Measurements from ENCODE around the gene MRTFB.

Gene MRTFB

DNA sequence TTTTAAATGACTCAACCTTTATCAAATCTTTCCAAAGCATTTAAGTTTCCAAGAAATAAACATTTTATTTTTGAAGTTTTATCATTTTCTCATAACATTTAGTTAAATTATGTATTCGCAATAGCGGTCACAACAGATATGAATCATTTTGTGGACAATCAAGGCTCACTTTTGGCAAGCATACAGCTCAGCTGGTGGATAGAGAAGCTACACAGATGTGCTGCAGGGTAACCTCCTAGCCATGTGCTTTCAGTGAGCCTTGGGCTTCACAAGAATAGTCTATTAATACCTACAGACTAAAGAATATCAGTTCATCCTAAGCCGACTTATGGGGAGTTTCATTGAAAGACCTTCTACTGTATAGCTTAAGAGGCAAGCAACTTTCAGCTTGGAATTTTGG, 144.8 kb downstream of the MRTFB start:
- no peaks in the 10 kb centered on the region for H3K9me3 ChIP-seq (ENCODE audit: control insufficient read depth in 2 of 2, low read length in 2 of 2)
- no peaks in the 10 kb centered on the region for H3K4me1 ChIP-seq (ENCODE audit: control insufficient read depth in 2 of 2, insufficient read depth in 2 of 2, low read length in 2 of 2)
- H3K36me3 ChIP-seq (ENCODE audit: control insufficient read depth in 2 of 2, insufficient read depth in 2 of 2, low read length in 2 of 2), result peaks cover 33 to 39% of the 10 kb centered on the region in 2 donors
- no peak overlapping the region for H3K4me3 ChIP-seq (ENCODE audit: low read length in 2 of 2)
- H3K27me3 ChIP-seq (ENCODE audit: control insufficient read depth in 2 of 2, insufficient read depth in 2 of 2, low read length in 2 of 2), result no peaks in the 10 kb centered on the region
- no peak overlapping the region for H3K27ac ChIP-seq (ENCODE audit: low read depth in 2 of 2, low read length in 2 of 2)
- no peak overlapping the region for H3K9ac ChIP-seq (ENCODE audit: low read depth in 1 of 2, low read length in 2 of 2)

DNA sequence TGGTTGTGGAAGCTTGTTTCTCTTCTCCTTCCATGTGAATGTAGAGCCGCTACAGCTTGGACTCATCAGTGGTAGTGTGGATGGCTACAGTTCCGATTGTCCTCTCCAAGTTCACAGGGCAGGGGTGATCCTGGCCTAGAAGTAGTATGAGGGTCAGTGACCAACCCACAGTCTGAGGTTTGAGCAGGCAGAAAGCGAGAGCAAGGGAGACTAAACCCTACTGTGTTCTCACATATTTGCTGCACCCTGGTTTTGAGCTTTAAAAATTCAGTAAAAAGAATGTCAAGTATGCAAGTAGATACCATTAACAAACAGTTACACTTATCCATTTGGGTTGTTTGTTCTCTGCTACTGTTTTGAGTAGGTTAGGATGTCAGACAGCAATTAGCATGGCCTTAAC, 148.9 kb downstream of the MRTFB start:
- Histone ChIP-seq H3K9me3 (ENCODE audit: control insufficient read depth in 2 of 2, low read length in 2 of 2) (no peaks in the 10 kb centered on the region), H3K4me1 (ENCODE audit: control insufficient read depth in 2 of 2, insufficient read depth in 2 of 2, low read length in 2 of 2) (no peaks in the 10 kb centered on the region), H3K36me3 (ENCODE audit: control insufficient read depth in 2 of 2, insufficient read depth in 2 of 2, low read length in 2 of 2) (peaks cover 33 to 37% of the 10 kb centered on the region in 2 donors), H3K27me3 (ENCODE audit: control insufficient read depth in 2 of 2, insufficient read depth in 2 of 2, low read length in 2 of 2) (no peaks in the 10 kb centered on the region), H3K9ac (ENCODE audit: low read depth in 1 of 2, low read length in 2 of 2) (no peak overlapping the region), H3K4me3 (ENCODE audit: low read length in 2 of 2) (no peak overlapping the region), H3K27ac (ENCODE audit: low read depth in 2 of 2, low read length in 2 of 2) (no peak overlapping the region)

DNA sequence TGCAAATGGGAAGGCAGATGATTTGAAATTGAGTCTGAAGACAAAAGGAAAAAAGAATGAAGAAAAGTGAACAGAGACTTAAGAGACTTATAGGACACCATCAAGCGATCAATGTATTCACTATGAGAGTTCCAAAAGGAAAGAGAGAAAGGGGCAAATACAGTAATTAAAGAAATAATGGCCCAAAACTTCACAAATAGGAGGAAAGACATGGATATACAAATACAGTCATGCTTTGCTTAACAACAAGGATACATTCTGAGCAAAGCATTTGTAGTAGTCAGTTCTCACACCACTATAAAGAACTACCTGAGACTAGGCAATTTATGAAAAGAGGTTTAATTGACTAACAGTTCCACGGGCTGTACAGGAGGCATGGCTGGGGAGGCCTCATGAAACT, 152.5 kb downstream of the MRTFB start:
- Histone ChIP-seq H3K27ac (ENCODE audit: low read depth in 2 of 2, low read length in 2 of 2) (no peak overlapping the region), H3K36me3 (ENCODE audit: control insufficient read depth in 2 of 2, insufficient read depth in 2 of 2, low read length in 2 of 2) (peaks cover 18 to 20% of the 10 kb centered on the region in 2 donors), H3K4me1 (ENCODE audit: control insufficient read depth in 2 of 2, insufficient read depth in 2 of 2, low read length in 2 of 2) (no peaks in the 10 kb centered on the region), H3K4me3 (ENCODE audit: low read length in 2 of 2) (no peak overlapping the region), H3K9ac (ENCODE audit: low read depth in 1 of 2, low read length in 2 of 2) (no peak overlapping the region), H3K9me3 (ENCODE audit: control insufficient read depth in 2 of 2, low read length in 2 of 2) (no peaks in the 10 kb centered on the region), H3K27me3 (ENCODE audit: control insufficient read depth in 2 of 2, insufficient read depth in 2 of 2, low read length in 2 of 2) (no peaks in the 10 kb centered on the region)

DNA sequence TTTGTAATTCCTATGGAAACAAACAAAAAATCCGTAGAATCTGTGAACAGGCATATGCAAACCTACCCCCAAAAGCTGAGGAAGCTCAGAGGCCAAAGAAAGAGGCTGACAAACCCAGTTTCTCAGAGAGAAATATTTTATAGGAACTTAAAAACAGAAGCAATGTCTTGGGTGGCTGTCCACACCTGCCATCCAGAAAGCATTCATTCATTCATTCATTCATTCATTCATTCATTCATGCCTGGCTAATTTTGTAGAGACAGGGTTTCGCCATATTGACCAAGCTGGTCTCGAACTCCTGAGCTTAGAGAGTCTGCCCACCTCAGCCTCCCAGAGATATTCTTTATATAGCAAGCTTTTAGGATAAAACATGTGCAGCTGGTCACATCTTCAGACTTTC, 154.3 kb downstream of the MRTFB start:
- no peak overlapping the region for H3K4me3 ChIP-seq (ENCODE audit: low read length in 2 of 2)
- H3K27ac ChIP-seq (ENCODE audit: low read depth in 2 of 2, low read length in 2 of 2), result no peak overlapping the region
- H3K36me3 ChIP-seq (ENCODE audit: control insufficient read depth in 2 of 2, insufficient read depth in 2 of 2, low read length in 2 of 2), result peaks cover 9 to 13% of the 10 kb centered on the region in 2 donors
- no peaks in the 10 kb centered on the region for H3K9me3 ChIP-seq (ENCODE audit: control insufficient read depth in 2 of 2, low read length in 2 of 2)
- no peaks in the 10 kb centered on the region for H3K27me3 ChIP-seq (ENCODE audit: control insufficient read depth in 2 of 2, insufficient read depth in 2 of 2, low read length in 2 of 2)
- H3K9ac ChIP-seq (ENCODE audit: low read depth in 1 of 2, low read length in 2 of 2), result no peak overlapping the region
- no peaks in the 10 kb centered on the region for H3K4me1 ChIP-seq (ENCODE audit: control insufficient read depth in 2 of 2, insufficient read depth in 2 of 2, low read length in 2 of 2)

DNA sequence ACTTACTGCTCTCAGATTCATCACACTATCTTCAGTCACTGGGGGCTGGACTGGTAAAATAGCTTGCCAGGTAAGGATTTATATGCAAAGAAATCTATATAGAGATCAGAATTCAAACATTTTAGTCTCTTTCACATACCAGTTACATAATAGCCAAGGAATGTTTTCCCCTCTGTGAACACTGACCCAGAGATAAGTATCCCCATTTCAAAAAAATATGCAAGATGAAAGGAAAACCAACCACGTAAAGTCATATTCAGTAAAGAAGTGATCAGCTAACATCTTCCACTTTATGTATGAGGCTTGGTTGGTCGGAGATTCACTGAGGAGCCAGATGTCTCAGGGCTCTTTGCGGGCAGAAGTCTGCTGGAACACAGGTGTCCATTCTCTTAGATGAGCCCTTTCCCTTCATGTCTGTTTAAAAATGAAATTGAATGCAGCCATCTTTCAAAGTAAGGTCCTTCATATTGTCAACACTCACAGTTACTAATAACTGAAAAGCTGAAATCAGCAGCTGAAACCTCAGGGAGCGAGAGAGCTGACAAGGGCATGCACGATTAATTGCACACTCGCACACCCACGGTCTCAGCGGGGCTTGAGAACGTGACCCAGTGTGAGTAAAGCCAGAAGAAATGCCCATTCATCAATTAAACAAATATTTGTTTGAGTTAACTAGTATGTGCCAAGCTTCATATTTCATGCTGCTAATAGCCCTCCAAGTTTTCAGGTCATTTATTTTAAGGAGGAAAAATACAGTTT, 161.2 kb downstream of the MRTFB start:
- Histone ChIP-seq H3K27ac (ENCODE audit: low read depth in 2 of 2, low read length in 2 of 2) (no peak overlapping the region), H3K27me3 (ENCODE audit: control insufficient read depth in 2 of 2, insufficient read depth in 2 of 2, low read length in 2 of 2) (no peaks in the 10 kb centered on the region), H3K9ac (ENCODE audit: low read depth in 1 of 2, low read length in 2 of 2) (no peak overlapping the region), H3K36me3 (ENCODE audit: control insufficient read depth in 2 of 2, insufficient read depth in 2 of 2, low read length in 2 of 2) (peaks cover 21 to 23% of the 10 kb centered on the region in 2 donors), H3K4me1 (ENCODE audit: control insufficient read depth in 2 of 2, insufficient read depth in 2 of 2, low read length in 2 of 2) (no peaks in the 10 kb centered on the region), H3K4me3 (ENCODE audit: low read length in 2 of 2) (no peak overlapping the region), H3K9me3 (ENCODE audit: control insufficient read depth in 2 of 2, low read length in 2 of 2) (no peaks in the 10 kb centered on the region)

DNA sequence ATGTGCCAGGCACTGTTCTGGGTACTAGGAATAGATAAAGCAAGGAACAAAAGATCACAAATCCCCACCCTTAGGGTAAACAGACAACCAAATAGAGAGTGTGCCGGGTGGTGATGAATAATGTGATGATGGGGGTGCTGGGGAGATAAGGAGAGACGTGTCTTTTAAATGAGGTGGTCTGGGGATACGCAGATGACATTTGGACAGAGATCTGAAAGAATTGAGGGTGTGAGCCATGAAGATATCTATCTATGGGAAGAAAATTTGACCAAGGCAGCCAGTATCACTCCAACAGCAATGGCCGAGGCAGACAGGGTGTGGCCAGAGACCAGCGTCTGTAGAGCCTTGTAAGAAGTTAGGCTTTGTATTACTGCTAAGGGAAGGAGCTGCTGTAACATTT, 165.3 kb downstream of the MRTFB start:
- Histone ChIP-seq H3K27ac (ENCODE audit: low read depth in 2 of 2, low read length in 2 of 2) (no peak overlapping the region), H3K9ac (ENCODE audit: low read depth in 1 of 2, low read length in 2 of 2) (no peak overlapping the region), H3K4me1 (ENCODE audit: control insufficient read depth in 2 of 2, insufficient read depth in 2 of 2, low read length in 2 of 2) (no peaks in the 10 kb centered on the region), H3K9me3 (ENCODE audit: control insufficient read depth in 2 of 2, low read length in 2 of 2) (no peaks in the 10 kb centered on the region), H3K4me3 (ENCODE audit: low read length in 2 of 2) (no peak overlapping the region), H3K27me3 (ENCODE audit: control insufficient read depth in 2 of 2, insufficient read depth in 2 of 2, low read length in 2 of 2) (no peaks in the 10 kb centered on the region), H3K36me3 (ENCODE audit: control insufficient read depth in 2 of 2, insufficient read depth in 2 of 2, low read length in 2 of 2) (peaks cover 41 to 43% of the 10 kb centered on the region in 2 donors)

DNA sequence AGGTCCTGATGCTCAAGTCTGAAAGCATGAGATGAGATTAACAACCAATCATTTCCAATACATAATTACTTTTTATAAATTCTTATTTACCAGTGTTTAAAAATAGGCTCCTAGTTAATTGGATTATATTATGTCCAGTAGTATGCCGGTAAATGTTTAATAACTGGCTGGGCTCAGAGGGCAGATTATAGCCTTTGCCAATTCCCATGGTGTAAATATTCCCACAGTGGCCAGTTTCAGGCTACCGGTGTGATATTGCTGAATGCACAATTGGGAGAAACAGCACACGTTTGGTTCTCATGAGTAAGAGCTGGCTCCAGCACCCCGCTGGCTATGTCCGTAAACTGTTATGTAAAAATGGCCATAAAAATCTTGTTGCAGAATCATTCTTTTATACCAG, 167.6 kb downstream of the MRTFB start:
- H3K36me3 ChIP-seq (ENCODE audit: control insufficient read depth in 2 of 2, insufficient read depth in 2 of 2, low read length in 2 of 2), result peaks cover 40 to 45% of the 10 kb centered on the region in 2 donors
- no peaks in the 10 kb centered on the region for H3K4me1 ChIP-seq (ENCODE audit: control insufficient read depth in 2 of 2, insufficient read depth in 2 of 2, low read length in 2 of 2)
- no peaks in the 10 kb centered on the region for H3K27me3 ChIP-seq (ENCODE audit: control insufficient read depth in 2 of 2, insufficient read depth in 2 of 2, low read length in 2 of 2)

DNA sequence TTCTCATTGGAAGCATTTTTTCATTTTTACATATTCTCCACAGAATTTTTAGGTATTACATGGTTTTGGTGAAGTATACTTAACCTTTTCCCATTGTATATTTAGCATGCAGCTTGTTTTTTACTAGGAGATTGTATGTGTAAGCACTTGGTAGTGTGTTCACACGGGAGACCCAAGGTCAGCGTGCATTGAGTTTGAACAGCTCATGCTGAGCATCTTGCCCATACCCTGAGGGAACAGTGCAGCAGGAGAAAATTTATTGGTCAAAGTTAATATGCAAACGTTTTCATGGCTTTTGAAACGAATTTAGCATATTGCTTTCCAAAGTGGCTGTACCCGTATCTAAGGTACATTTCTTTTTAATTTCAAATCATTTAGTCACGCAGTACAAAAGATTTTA, 168.7 kb downstream of the MRTFB start:
- no peak overlapping the region for H3K9ac ChIP-seq (ENCODE audit: low read depth in 1 of 2, low read length in 2 of 2)
- H3K4me3 ChIP-seq (ENCODE audit: low read length in 2 of 2), result no peak overlapping the region
- H3K4me1 ChIP-seq (ENCODE audit: control insufficient read depth in 2 of 2, insufficient read depth in 2 of 2, low read length in 2 of 2), result no peaks in the 10 kb centered on the region
- H3K27me3 ChIP-seq (ENCODE audit: control insufficient read depth in 2 of 2, insufficient read depth in 2 of 2, low read length in 2 of 2), result no peaks in the 10 kb centered on the region
- H3K36me3 ChIP-seq (ENCODE audit: control insufficient read depth in 2 of 2, insufficient read depth in 2 of 2, low read length in 2 of 2), result peaks cover 34 to 35% of the 10 kb centered on the region in 2 donors
- no peak overlapping the region for H3K27ac ChIP-seq (ENCODE audit: low read depth in 2 of 2, low read length in 2 of 2)
- H3K9me3 ChIP-seq (ENCODE audit: control insufficient read depth in 2 of 2, low read length in 2 of 2), result no peaks in the 10 kb centered on the region

More for the DNA sequence above, 167.6 kb downstream of the MRTFB start:
- H3K4me3 ChIP-seq (ENCODE audit: low read length in 2 of 2), result no peak overlapping the region
- H3K27ac ChIP-seq (ENCODE audit: low read depth in 2 of 2, low read length in 2 of 2), result no peak overlapping the region
- no peak overlapping the region for H3K9ac ChIP-seq (ENCODE audit: low read depth in 1 of 2, low read length in 2 of 2)
- H3K9me3 ChIP-seq (ENCODE audit: control insufficient read depth in 2 of 2, low read length in 2 of 2), result no peaks in the 10 kb centered on the region

DNA sequence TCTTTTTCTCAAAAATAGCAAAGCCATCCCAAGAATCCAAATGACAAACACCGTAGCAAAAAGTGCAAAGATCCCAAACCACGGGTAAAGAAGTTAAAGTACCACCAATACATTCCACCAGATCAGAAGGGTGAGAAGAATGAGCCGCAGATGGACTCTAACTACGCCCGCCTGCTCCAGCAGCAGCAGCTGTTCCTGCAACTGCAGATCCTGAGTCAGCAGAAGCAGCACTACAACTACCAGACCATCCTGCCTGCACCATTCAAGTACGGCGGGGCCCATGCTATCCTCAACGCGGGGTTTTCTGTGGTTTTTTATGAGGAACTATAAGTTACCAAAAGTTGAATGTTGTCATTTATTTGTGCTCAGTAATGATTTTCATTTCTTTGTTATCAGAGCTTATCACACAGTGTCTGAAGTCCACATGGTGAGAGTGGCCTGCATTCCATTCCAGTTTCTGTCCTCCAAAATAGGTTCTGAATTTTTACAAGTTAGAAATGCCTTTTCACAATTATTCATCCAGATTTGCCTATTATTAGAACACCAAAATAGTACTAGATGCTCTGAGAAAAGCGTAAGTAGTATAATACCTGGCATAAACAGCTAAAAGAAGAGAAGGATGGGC, 169.2 kb downstream of the MRTFB start:
- Histone ChIP-seq H3K27ac (ENCODE audit: low read depth in 2 of 2, low read length in 2 of 2) (no peak overlapping the region), H3K36me3 (ENCODE audit: control insufficient read depth in 2 of 2, insufficient read depth in 2 of 2, low read length in 2 of 2) (peaks cover 30 to 34% of the 10 kb centered on the region in 2 donors), H3K27me3 (ENCODE audit: control insufficient read depth in 2 of 2, insufficient read depth in 2 of 2, low read length in 2 of 2) (no peaks in the 10 kb centered on the region)

DNA sequence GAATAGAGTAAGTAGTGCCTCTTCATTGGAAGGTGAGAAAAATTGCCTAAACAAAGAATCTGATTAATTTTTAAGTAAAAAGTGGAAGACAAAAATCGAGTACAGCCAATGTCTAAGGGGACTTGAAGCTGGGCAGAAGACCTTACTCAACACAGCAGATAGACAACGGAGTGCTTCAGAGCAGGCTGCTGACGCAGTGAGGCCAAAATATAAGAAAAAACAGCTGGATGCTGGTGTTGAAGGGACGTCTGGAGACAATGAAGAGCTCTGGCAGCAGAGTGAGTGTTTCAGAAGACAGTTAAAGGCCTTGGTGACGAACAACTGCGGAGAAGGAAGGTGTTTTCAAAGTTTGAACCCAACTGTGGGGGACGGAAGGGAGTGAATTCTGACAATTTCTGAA, 169.8 kb downstream of the MRTFB start:
- Histone ChIP-seq H3K9ac (ENCODE audit: low read depth in 1 of 2, low read length in 2 of 2) (no peak overlapping the region), H3K27me3 (ENCODE audit: control insufficient read depth in 2 of 2, insufficient read depth in 2 of 2, low read length in 2 of 2) (no peaks in the 10 kb centered on the region), H3K27ac (ENCODE audit: low read depth in 2 of 2, low read length in 2 of 2) (no peak overlapping the region), H3K4me1 (ENCODE audit: control insufficient read depth in 2 of 2, insufficient read depth in 2 of 2, low read length in 2 of 2) (no peaks in the 10 kb centered on the region), H3K9me3 (ENCODE audit: control insufficient read depth in 2 of 2, low read length in 2 of 2) (no peaks in the 10 kb centered on the region), H3K36me3 (ENCODE audit: control insufficient read depth in 2 of 2, insufficient read depth in 2 of 2, low read length in 2 of 2) (peaks cover 29 to 39% of the 10 kb centered on the region in 2 donors), H3K4me3 (ENCODE audit: low read length in 2 of 2) (no peak overlapping the region)

More for the DNA sequence above, 169.2 kb downstream of the MRTFB start:
- no peak overlapping the region for H3K4me3 ChIP-seq (ENCODE audit: low read length in 2 of 2)
- no peaks in the 10 kb centered on the region for H3K4me1 ChIP-seq (ENCODE audit: control insufficient read depth in 2 of 2, insufficient read depth in 2 of 2, low read length in 2 of 2)
- no peaks in the 10 kb centered on the region for H3K9me3 ChIP-seq (ENCODE audit: control insufficient read depth in 2 of 2, low read length in 2 of 2)
- H3K9ac ChIP-seq (ENCODE audit: low read depth in 1 of 2, low read length in 2 of 2), result no peak overlapping the region

Data from mucosa of rectum (tissue), 2 donors.